ENCODE results near the gene WWOX. TPM values are rescaled to one million over a fixed set of nuclear protein-coding genes. Genes with fewer than 3 reads are reported as not detected.

The WWOX gene
- polyA plus RNA-seq, 2 of the 4 experiments (the other 2 are of a cell fraction), result 16.0 to 17.2 TPM

DNA sequence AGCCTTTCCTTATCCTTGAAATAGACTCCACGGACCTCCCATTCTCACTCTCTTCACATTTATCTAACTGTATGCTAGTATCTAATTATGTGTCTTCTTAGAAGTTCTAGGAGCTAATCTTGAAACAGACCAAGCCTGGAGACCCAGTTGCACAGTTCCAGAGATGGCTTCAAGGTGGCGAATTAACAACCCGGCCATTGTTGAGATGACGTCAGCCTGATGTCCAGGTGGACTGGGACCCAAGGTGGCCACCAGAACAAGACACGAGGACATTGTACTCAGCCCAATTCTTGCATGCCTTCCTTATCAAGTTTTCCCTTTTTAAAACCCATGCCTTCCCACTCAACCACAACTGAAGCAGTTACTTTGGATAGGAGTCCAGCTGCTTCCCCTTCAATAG, 29.5 kb upstream of the WWOX start:
- no peaks in the 10 kb centered on the region for H3K4me1 ChIP-seq
- no peak for TF ChIP-seq PHF8 (IDR thresholded peaks at IDR 0.05; ENCODE audit: borderline replicate concordance, low read depth)
- no peak for TF ChIP-seq RCOR1 (IDR thresholded peaks at IDR 0.05; ENCODE audit: low read depth, low read length)
- no peak for TF ChIP-seq BCL3 (IDR thresholded peaks at IDR 0.05)
- TF ChIP-seq FOSB (CRISPR knock-in tag; IDR thresholded peaks at IDR 0.05), result no peak
- no peak for TF ChIP-seq GATA3 (IDR thresholded peaks at IDR 0.05; ENCODE audit: borderline replicate concordance)
- TF ChIP-seq TP53 (CRISPR knock-in tag; IDR thresholded peaks at IDR 0.05), result no peak
- no peak for TF ChIP-seq ZSCAN20 (CRISPR knock-in tag; IDR thresholded peaks at IDR 0.05)
- no peak for TF ChIP-seq MAFK (IDR thresholded peaks at IDR 0.05; ENCODE audit: partially characterized antibody)
- no peak for TF ChIP-seq ZFP36 (IDR thresholded peaks at IDR 0.05; ENCODE audit: borderline replicate concordance, partially characterized antibody)
- TF ChIP-seq REST (IDR thresholded peaks at IDR 0.05), result no peak
- TF ChIP-seq HOXB5 (CRISPR knock-in tag; IDR thresholded peaks at IDR 0.05), result no peak
- no peak for TF ChIP-seq MYC (IDR thresholded peaks at IDR 0.05; ENCODE audit: borderline replicate concordance, low read length)
- no peak for TF ChIP-seq EHMT2 (IDR thresholded peaks at IDR 0.05; ENCODE audit: low read depth)
- TF ChIP-seq HOXA7 (CRISPR knock-in tag; IDR thresholded peaks at IDR 0.05), result no peak
- no peak for FAIRE-seq
- no peak overlapping the region for H3K4me3 ChIP-seq
- POLR2A ChIA-PET, result no interaction called here
- no peak for DNase-seq (ENCODE audit: low read depth in 1 of 2, low spot score in 1 of 2)
- no peak overlapping the region for H3K27ac ChIP-seq
- CTCF ChIA-PET, result no interaction called here
- H3K4me2 ChIP-seq, result no peak overlapping the region
- 54% methylated on average over 5 of the region's 5 CpGs for WGBS (ENCODE audit: missing lambda C conversion rate)
- H3K9me3 ChIP-seq, result no peaks in the 10 kb centered on the region
- ATAC-seq, result no peak

DNA sequence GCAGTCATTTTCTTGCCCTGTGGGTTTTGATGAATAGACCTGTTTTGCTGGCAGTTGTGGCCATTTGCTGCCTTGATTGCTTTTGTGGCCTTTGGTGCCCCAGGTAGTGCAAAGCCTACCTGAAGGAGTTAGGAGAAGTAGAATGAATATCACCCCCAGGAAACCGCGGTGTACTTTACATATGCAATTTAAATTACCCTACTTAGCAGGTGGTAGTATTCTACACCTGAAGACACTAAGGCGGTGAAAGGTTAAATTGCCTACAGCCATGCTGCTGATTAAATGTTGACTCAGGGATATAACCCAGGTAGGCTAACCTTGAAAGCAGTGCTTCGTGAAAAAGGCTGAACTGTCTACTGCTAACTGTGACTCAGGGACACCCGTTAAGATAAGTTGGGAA, 27.2 kb upstream of the WWOX start:
- ATAC-seq (no peak), FAIRE-seq (no peak), DNase-seq (ENCODE audit: low read depth in 1 of 2, low spot score in 1 of 2) (no peak)
- no peaks in the 10 kb centered on the region for H3K4me1 ChIP-seq
- no peak overlapping the region for H3K4me2 ChIP-seq
- CTCF ChIA-PET, result no interaction called here
- H3K27ac ChIP-seq, result no peak overlapping the region
- POLR2A ChIA-PET, result no interaction called here
- TF ChIP-seq RNF2 (IDR thresholded peaks at IDR 0.05; ENCODE audit: borderline replicate concordance, low read depth), result no peak
- TF ChIP-seq, protein P1, sequence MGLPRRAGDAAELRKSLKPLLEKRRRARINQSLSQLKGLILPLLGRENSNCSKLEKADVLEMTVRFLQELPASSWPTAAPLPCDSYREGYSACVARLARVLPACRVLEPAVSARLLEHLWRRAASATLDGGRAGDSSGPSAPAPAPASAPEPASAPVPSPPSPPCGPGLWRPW (IDR thresholded peaks at IDR 0.05), result no peak
- TF ChIP-seq FOXS1 (CRISPR knock-in tag; IDR thresholded peaks at IDR 0.05), result no peak
- no peak for TF ChIP-seq PHF8 (IDR thresholded peaks at IDR 0.05; ENCODE audit: borderline replicate concordance, low read depth)
- no peak for TF ChIP-seq JUN (IDR thresholded peaks at IDR 0.05)
- 48% methylated on average over 5 of the region's 5 CpGs for WGBS (ENCODE audit: missing lambda C conversion rate)
- H3K4me3 ChIP-seq, result no peak overlapping the region
- H3K9me3 ChIP-seq, result no peaks in the 10 kb centered on the region

- H3K4me3 ChIP-seq, result no peak overlapping the region
- TF ChIP-seq HMGXB4 (CRISPR knock-in tag; IDR thresholded peaks at IDR 0.05; ENCODE audit: borderline replicate concordance) (no peak), FOXS1 (CRISPR knock-in tag; IDR thresholded peaks at IDR 0.05) (no peak)
- TF ChIP-seq, protein P2, sequence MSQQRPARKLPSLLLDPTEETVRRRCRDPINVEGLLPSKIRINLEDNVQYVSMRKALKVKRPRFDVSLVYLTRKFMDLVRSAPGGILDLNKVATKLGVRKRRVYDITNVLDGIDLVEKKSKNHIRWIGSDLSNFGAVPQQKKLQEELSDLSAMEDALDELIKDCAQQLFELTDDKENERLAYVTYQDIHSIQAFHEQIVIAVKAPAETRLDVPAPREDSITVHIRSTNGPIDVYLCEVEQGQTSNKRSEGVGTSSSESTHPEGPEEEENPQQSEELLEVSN (IDR thresholded peaks at IDR 0.05; ENCODE audit: borderline replicate concordance, low read depth), result no peak
- FAIRE-seq (no peak), ATAC-seq (no peak), DNase-seq (ENCODE audit: low read depth in 1 of 2, low spot score in 1 of 2) (no peak)
- H3K4me1 ChIP-seq, result no peaks in the 10 kb centered on the region
- H3K4me2 ChIP-seq, result no peak overlapping the region
- no peak overlapping the region for H3K27ac ChIP-seq
- 17% methylated on average over 3 of the region's 3 CpGs for WGBS (ENCODE audit: missing lambda C conversion rate)
- CTCF ChIA-PET, result no interaction called here
- POLR2A ChIA-PET, result no interaction called here
- H3K9me3 ChIP-seq, result no peaks in the 10 kb centered on the region
These were observed 23.7 kb upstream of the WWOX start for GRCh38 chr16:78075800-78076199.
